B cell (primary cell): ENCODE results near the gene TCEANC. TPM values are rescaled to one million over a fixed set of nuclear protein-coding genes. Genes with fewer than 3 reads are reported as not detected.

Source experiments
- ATAC-seq: fragments of 200-7000 bp; cut with Tn5 transposase; one replicate; pipeline ENCODE4 v1.10.0; 2021; ENCODE audit warnings: low read depth, mild to moderate bottlenecking, moderate number of reproducible peaks, moderate library complexity
- CTCF ChIA-PET: fragments of 350-600 bp; sonication (Branson Sonifier 250); formaldehyde crosslinking; loops from one replicate; lab custom pipeline; 2021; ENCODE audit warnings: antibody characterized with exemption, inconsistent platforms; lab: Charles Lee
- POLR2A ChIA-PET: fragments of 350-600 bp; sonication (Branson Sonifier 250); formaldehyde crosslinking; loops from one replicate; lab custom pipeline; 2021; ENCODE audit warnings: antibody characterized with exemption; lab: Charles Lee
- DNase-seq: peaks from one replicate; pipeline ENCODE4 v3.0.0; 2013
- H2AFZ ChIP-seq: 2 replicates; pipeline ENCODE4 v1.6.1; 2012; ENCODE audit warnings: mild to moderate bottlenecking, low read depth, low read length; ENCODE audit not compliant: insufficient read depth, poor library complexity, severe bottlenecking
- H3K27ac ChIP-seq, 2 donors: 1 replicate in 1 of 2; 2 replicates in 1 of 2; pipeline ENCODE4 v1.5.1; 2012 to 2013; ENCODE audit warnings: low read length in 2 of 2, mild to moderate bottlenecking in 2 of 2, moderate library complexity in 1 of 2
- H3K27me3 ChIP-seq, 4 experiments: fragments of 200-600 bp in 1 of 4; sonication (generic) in 1 of 4; replicated peaks in 1 of 4; 1 replicate in 2 of 4; 2 replicates in 2 of 4; pipeline versions ENCODE4 v1.6.1 to v1.7.0; 2013 to 2016; ENCODE audit warnings: low read length in 3 of 4, mild to moderate bottlenecking in 2 of 4, mixed read lengths in 1 of 4, moderate library complexity in 1 of 4; ENCODE audit not compliant: insufficient read depth in 4 of 4, control insufficient read depth in 3 of 4; ENCODE audit errors: control extremely low read depth in 1 of 4
- H3K36me3 ChIP-seq, 2 experiments: replicated peaks in 1 of 2; 1 replicate in 1 of 2; 2 replicates in 1 of 2; pipeline versions ENCODE4 v1.6.1 to v1.7.1; 2013; ENCODE audit warnings: low read length in 1 of 2; ENCODE audit not compliant: insufficient read depth in 2 of 2, control insufficient read depth in 1 of 2; ENCODE audit errors: control extremely low read depth in 1 of 2, extremely low read depth in 1 of 2
- H3K4me1 ChIP-seq, 2 donors: fragments of 200-600 bp in 1 of 2; sonication (generic) in 1 of 2; 1 replicate in 1 of 2; 2 replicates in 1 of 2; pipeline versions ENCODE4 v1.5.1 to v1.6.1; 2013 to 2017; ENCODE audit warnings: low read length in 2 of 2; ENCODE audit not compliant: control insufficient read depth in 2 of 2, insufficient read depth in 2 of 2
- H3K4me2 ChIP-seq: replicated peaks from 2 replicates; pipeline ENCODE3; 2012; ENCODE audit warnings: mild to moderate bottlenecking, low read depth, low read length; ENCODE audit not compliant: poor library complexity, severe bottlenecking
- H3K4me3 ChIP-seq, 5 experiments: fragments of 200-600 bp in 1 of 5; sonication (generic) in 1 of 5; 1 replicate in 3 of 5; 2 replicates in 2 of 5; pipeline versions ENCODE4 v1.5.1 to v1.7.0; 2011 to 2016; ENCODE audit warnings: low read length in 4 of 5, mild to moderate bottlenecking in 4 of 5, low read depth in 2 of 5, control low read depth in 1 of 5, moderate library complexity in 1 of 5; ENCODE audit not compliant: insufficient read depth in 1 of 5; ENCODE audit errors: control extremely low read depth in 1 of 5, extremely low read depth in 1 of 5
- H3K79me2 ChIP-seq: fragments of 200-600 bp; sonication (generic); one replicate; pipeline ENCODE4 v1.6.0; 2016; ENCODE audit warnings: low read length; ENCODE audit not compliant: control insufficient read depth, insufficient read depth
- H3K9ac ChIP-seq: fragments of 200-600 bp; sonication (generic); 2 replicates; pipeline ENCODE4 v1.6.1; 2017; ENCODE audit warnings: mild to moderate bottlenecking, low read length, moderate library complexity
- H3K9me3 ChIP-seq, 3 donors: one replicate each; pipeline versions ENCODE4 v1.6.1 to v1.7.1; 2013; ENCODE audit warnings: low read length in 2 of 3; ENCODE audit not compliant: control insufficient read depth in 2 of 3, insufficient read depth in 1 of 3; ENCODE audit errors: control extremely low read depth in 1 of 3
- H4K20me1 ChIP-seq: 2 replicates; pipeline ENCODE4 v1.6.0; 2012; ENCODE audit warnings: mild to moderate bottlenecking, low read length; ENCODE audit not compliant: insufficient read depth, control insufficient read depth, poor library complexity, severe bottlenecking
- H3K27ac Mint-ChIP-seq: one replicate; pipeline ENCODE4 v1.8.0; 2021; ENCODE audit warnings: mixed read lengths
- H3K27me3 Mint-ChIP-seq: one replicate; pipeline ENCODE4 v1.8.0; 2021; ENCODE audit warnings: mixed read lengths
- H3K4me1 Mint-ChIP-seq: one replicate; pipeline ENCODE4 v1.8.0; 2021; ENCODE audit warnings: mixed read lengths
- H3K4me3 Mint-ChIP-seq: one replicate; pipeline ENCODE4 v1.8.0; 2021; ENCODE audit warnings: mixed read lengths
- H3K9me3 Mint-ChIP-seq: one replicate; pipeline ENCODE4 v1.8.0; 2022; ENCODE audit warnings: mixed read lengths; ENCODE audit not compliant: insufficient read depth
- CTCF ChIP-seq: fragments of 200-600 bp; IDR thresholded peaks from one replicate; pipeline ENCODE4 v1.8.0; 2022; ENCODE audit warnings: antibody characterized with exemption, mild to moderate bottlenecking
- EZH2 ChIP-seq: IDR thresholded peaks from 2 replicates; pipeline ENCODE4 v1.6.1; 2012; ENCODE audit warnings: borderline replicate concordance, low read depth, mild to moderate bottlenecking, moderate library complexity, low read length; ENCODE audit not compliant: insufficient read depth, poor library complexity, severe bottlenecking
- WGBS: methylation state at CpG from one replicate; pipeline ENCODE4 v1.1.5; 2013; ENCODE audit warnings: missing lambda C conversion rate; ENCODE audit not compliant: insufficient coverage; 5-methylcytosine and 5-hydroxymethylcytosine counted together
- intact Hi-C: fragments of 100-400 bp; cut with micrococcal nuclease; formaldehyde crosslinking; loops from one replicate; pipeline ENCODE4 v1.10.0; 2022
- polyA plus RNA-seq: library from polyadenylated mRNA; depleted of rRNA; stranded (reverse); fragments of >200 nt; gene quantifications from 2 replicates; pipeline ENCODE4 v1.2.3, GENCODE V29; 2012
- total RNA-seq, 2 donors: library from RNA; stranded (reverse); fragments of 120-200 nt in 1 of 2; gene quantifications; 1 replicate in 1 of 2; 2 replicates in 1 of 2; pipeline versions ENCODE4 v1.2.3 to v1.2.4, GENCODE V29; 2013 to 2022

TCEANC gene
- total and polyA plus RNA-seq, 2 donors (not counting 1 experiment from before 2014, with no cell fraction given) = 5.5 to 10.0 TPM

DNA sequence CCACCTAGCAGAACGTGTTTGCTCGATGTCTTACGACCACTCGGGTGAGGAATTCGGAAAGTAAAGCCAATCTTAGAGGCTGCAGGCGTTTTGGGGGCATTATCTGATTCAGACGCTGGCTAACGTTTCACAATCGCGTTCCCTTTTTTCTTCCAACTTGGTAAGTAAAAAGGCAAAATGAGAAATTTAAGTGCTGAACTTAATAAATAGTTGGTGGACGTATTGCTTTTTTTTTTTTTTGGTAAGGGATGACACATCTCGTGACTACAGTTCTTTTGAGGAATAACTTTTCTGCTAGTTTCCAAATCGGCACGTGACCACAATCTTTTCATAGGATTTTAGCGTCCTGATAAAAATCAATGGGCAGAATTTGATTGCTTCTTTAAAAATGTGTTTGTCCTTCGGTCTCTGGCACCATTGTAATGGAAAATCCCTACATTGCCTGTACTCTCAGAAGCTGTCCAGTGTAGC is 36.8 kb downstream of the TCEANC start:
- TF ChIP-seq EZH2 = no peak
- no peak for TF ChIP-seq CTCF
- H3K79me2 ChIP-seq = peaks cover 59% of the 10 kb centered on the region
- intact Hi-C loops = loop anchor here (1.0 to 2.0 kb wide), 3 partner anchors 8 to 45 kb away; partner anchors contain the start of genes OFD1 and TRAPPC2

GRCh38 chrX:13690836-13691235 is 37.9 kb downstream of the TCEANC start:
- peak overlapping the region in 1 of 2 donors; percentile 85 for H3K27ac ChIP-seq

More for the DNA sequence above, 36.8 kb downstream of the TCEANC start:
- peaks cover 55% of the 10 kb centered on the region for H3K4me1 Mint-ChIP-seq
- H2AFZ ChIP-seq = peak overlapping the region; percentile 95
- peaks cover 47 to 48% of the 10 kb centered on the region in 2 donors for H3K4me1 ChIP-seq
- ATAC-seq (no peak), DNase-seq (peak; percentile 17)
- H3K9me3 Mint-ChIP-seq = no peaks in the 10 kb centered on the region
- WGBS = 0% methylated on average over 6 of the region's 16 CpGs
- peak overlapping the region; percentile 91 for H3K27ac Mint-ChIP-seq
- no peaks in the 10 kb centered on the region for H3K36me3 ChIP-seq
- no peaks in the 10 kb centered on the region for H3K27me3 ChIP-seq
- peak overlapping the region; percentile 70 to 85 for H3K27ac ChIP-seq
- POLR2A ChIA-PET = interaction anchor here (1.0 kb wide), 1 partner anchor 45 kb away, joined by 4 read pairs; the partner anchor contains the start of genes OFD1 and TRAPPC2
- peak overlapping the region; percentile 61 to 89 (median 78) for H3K4me3 ChIP-seq
- no peaks in the 10 kb centered on the region for H3K9me3 ChIP-seq
- CTCF ChIA-PET = interaction anchor here (1.5 kb wide), 1 partner anchor 8 kb away, joined by 5 read pairs; no protein-coding TSS in a partner anchor
- no peaks in the 10 kb centered on the region for H3K27me3 Mint-ChIP-seq
- H3K4me3 Mint-ChIP-seq = peak overlapping the region; percentile 93
- peaks cover 4% of the 10 kb centered on the region for H4K20me1 ChIP-seq
- peak overlapping the region; percentile 81 for H3K4me2 ChIP-seq
- H3K9ac ChIP-seq = peak overlapping the region; percentile 90

More at GRCh38 chrX:13690836-13691235, 37.9 kb downstream of the TCEANC start:
- H3K9me3 Mint-ChIP-seq = no peaks in the 10 kb centered on the region
- CTCF ChIA-PET = interaction anchor here (1.3 kb wide), 1 partner anchor 341 kb away, joined by 3 read pairs; no protein-coding TSS in a partner anchor
- peaks cover 58% of the 10 kb centered on the region for H3K4me1 Mint-ChIP-seq
- peak overlapping the region; percentile 93 for H3K4me3 Mint-ChIP-seq
- POLR2A ChIA-PET = no interaction called here
- H3K9me3 ChIP-seq = no peaks in the 10 kb centered on the region
- H3K27ac Mint-ChIP-seq = peak overlapping the region; percentile 67
- TF ChIP-seq CTCF (no peak), EZH2 (no peak)
- peaks cover 68% of the 10 kb centered on the region for H3K79me2 ChIP-seq
- H3K4me2 ChIP-seq = peak overlapping the region; percentile 81
- no peak overlapping the region for H3K4me3 ChIP-seq
- H3K27me3 ChIP-seq = no peaks in the 10 kb centered on the region
- H3K4me1 ChIP-seq = peaks cover 54 to 55% of the 10 kb centered on the region in 2 donors
- 60% methylated on average over 1 of the region's 3 CpGs for WGBS
- ATAC-seq (no peak), DNase-seq (no peak)
- intact Hi-C loops = no loop called here
- no peak overlapping the region for H2AFZ ChIP-seq
- H4K20me1 ChIP-seq = peaks cover 7% of the 10 kb centered on the region
- no peaks in the 10 kb centered on the region for H3K27me3 Mint-ChIP-seq
- no peak overlapping the region for H3K9ac ChIP-seq
- no peaks in the 10 kb centered on the region for H3K36me3 ChIP-seq
